K562 (cell line): Measurements from ENCODE around the gene ARNT2. TPM values are rescaled to one million over a fixed set of nuclear protein-coding genes. Genes with fewer than 3 reads are reported as not detected.

Source experiments
- ATAC-seq: fragments of 200-7000 bp; cut with Tn5 transposase; 3 replicates; pipeline ENCODE4 v1.9.1; 2020; ENCODE audit warnings: moderate library complexity
- BruUV-seq: library from RNA; stranded (reverse); fragments of 400-500 nt; replicated peaks from 2 replicates; lab custom pipeline; 2021; lab: Mats Ljungman, UMichigan
- CTCF ChIA-PET: fragments of 300-600 bp; formaldehyde crosslinking; extraction: SDS; loops from one replicate; lab custom pipeline; 2021; ENCODE audit warnings: low intra/inter-chr PET ratio; lab: Yijun Ruan, JAX
- POLR2A ChIA-PET: fragments of 300-600, 350-650 bp; sonication (Branson Sonifier 250); formaldehyde crosslinking; extraction: SDS; loops from one replicate; lab custom pipeline; 2021; ENCODE audit warnings: antibody characterized with exemption, inconsistent platforms; lab: Yijun Ruan, JAX
- DNase-seq, 4 experiments: peaks; one replicate each; pipeline versions ENCODE4 v3.0.0 to v3.0.0-alpha.2; 2011 to 2018; ENCODE audit warnings: low spot score in 3 of 4, mixed read lengths in 3 of 4; ENCODE audit errors: extremely low read depth in 1 of 4
- FAIRE-seq: peaks from 2 replicates; lab custom pipeline; 2011; peaks lifted over from hg19 to GRCh38; lab: Jason Lieb, UNC
- H2AFZ ChIP-seq: 2 replicates; pipeline ENCODE4 v1.6.0; 2011; ENCODE audit warnings: low read depth, low read length, control low read depth, inconsistent platforms
- H3K27ac ChIP-seq: fragments of 200-600 bp; 3 replicates; pipeline ENCODE4 v1.8.0; 2011; ENCODE audit warnings: low read depth, mild to moderate bottlenecking, control low read depth, inconsistent platforms, low read length, moderate library complexity, mixed read lengths; ENCODE audit errors: extremely low read depth
- H3K27me3 ChIP-seq, 2 experiments: fragments of 300-600 bp in 1 of 2; 2 replicates in 1 of 2; 3 replicates in 1 of 2; pipeline versions ENCODE4 v1.6.0 to v1.8.0; 2011; ENCODE audit warnings: inconsistent platforms in 2 of 2, low read length in 2 of 2, mild to moderate bottlenecking in 1 of 2, mixed read lengths in 1 of 2, moderate library complexity in 1 of 2; ENCODE audit not compliant: control insufficient read depth in 2 of 2, insufficient read depth in 2 of 2
- H3K36me3 ChIP-seq: fragments of 300-600 bp; 3 replicates; pipeline ENCODE4 v1.8.0; 2011; ENCODE audit warnings: mild to moderate bottlenecking, low read length, inconsistent platforms; ENCODE audit not compliant: control insufficient read depth, insufficient read depth
- H3K4me1 ChIP-seq, 2 experiments: fragments of 200-600 bp in 1 of 2; replicated peaks in 1 of 2; 2 replicates in 1 of 2; 3 replicates in 1 of 2; pipeline versions ENCODE4 v1.5.1 to v1.8.0; 2011; ENCODE audit warnings: inconsistent platforms in 2 of 2, low read length in 2 of 2, mild to moderate bottlenecking in 1 of 2, mixed read lengths in 1 of 2, moderate library complexity in 1 of 2; ENCODE audit not compliant: control insufficient read depth in 2 of 2, insufficient read depth in 2 of 2
- H3K4me2 ChIP-seq: 2 replicates; pipeline ENCODE4 v1.6.1; 2011; ENCODE audit warnings: low read length, control low read depth, inconsistent platforms, mixed read lengths; ENCODE audit not compliant: insufficient read depth
- H3K4me3 ChIP-seq: fragments of 200-600 bp; sonication (generic), shearing (Covaris generic); 2 replicates; pipeline ENCODE4 v1.5.1; 2016; ENCODE audit warnings: control low read depth, inconsistent platforms
- H3K79me2 ChIP-seq: fragments of 200-600 bp; 3 replicates; pipeline ENCODE4 v1.8.0; 2011; ENCODE audit warnings: low read length, inconsistent platforms; ENCODE audit not compliant: control insufficient read depth, insufficient read depth
- H3K9ac ChIP-seq, 2 experiments: 2 replicates each; pipeline versions ENCODE4 v1.6.0 to v1.6.1; 2011; ENCODE audit warnings: low read depth in 2 of 2, low read length in 2 of 2, control low read depth in 1 of 2, inconsistent platforms in 1 of 2, mild to moderate bottlenecking in 1 of 2, mixed read lengths in 1 of 2; ENCODE audit not compliant: insufficient read depth in 1 of 2
- H3K9me1 ChIP-seq: one replicate; pipeline ENCODE4 v1.6.0; 2011; ENCODE audit warnings: inconsistent platforms, mild to moderate bottlenecking, low read length, moderate library complexity; ENCODE audit not compliant: control insufficient read depth, insufficient read depth
- H3K9me3 ChIP-seq: replicated peaks from 2 replicates; pipeline ENCODE4 v1.5.1; 2011; ENCODE audit warnings: low read depth, low read length, inconsistent platforms; ENCODE audit not compliant: control insufficient read depth, insufficient read depth
- H4K20me1 ChIP-seq: replicated peaks from 2 replicates; pipeline ENCODE4 v1.6.1; 2011; ENCODE audit warnings: low read length, inconsistent platforms, mixed read lengths; ENCODE audit not compliant: control insufficient read depth, insufficient read depth
- MEIS2 ChIP-seq: fragments of 450-650 bp; IDR thresholded peaks from 2 replicates; pipeline ENCODE4 v1.6.1; 2014; ENCODE audit warnings: mild to moderate bottlenecking; ENCODE audit not compliant: partially characterized antibody
- NFIX ChIP-seq: fragments of 250-450 bp; sonication (Bioruptor Pico); IDR thresholded peaks from 2 replicates; pipeline ENCODE4 v1.4.0; 2020; ENCODE audit warnings: low read depth, mild to moderate bottlenecking, moderate library complexity
- PKNOX1 ChIP-seq: fragments of 450-650 bp; IDR thresholded peaks from 2 replicates; pipeline ENCODE4 v1.6.1; 2016
- POU5F1 ChIP-seq: fragments of 150-350 bp; IDR thresholded peaks from 2 replicates; pipeline ENCODE4 v1.6.1; 2014; ENCODE audit warnings: borderline replicate concordance, low read length, low read depth, mild to moderate bottlenecking; ENCODE audit not compliant: partially characterized antibody
- SETDB1 ChIP-seq: IDR thresholded peaks from one replicate; pipeline ENCODE4 v1.6.1; 2012; ENCODE audit warnings: low read length, control low read depth, inconsistent platforms
- SMARCA4 ChIP-seq: fragments of 450-650 bp; IDR thresholded peaks from 2 replicates; pipeline ENCODE4 v1.6.1; 2016
- TRIM24 ChIP-seq, 2 experiments: fragments of 450-650 bp; IDR thresholded peaks; 2 replicates each; pipeline ENCODE4 v1.6.1; 2016
- TRIM28 ChIP-seq: fragments of 450-650 bp; IDR thresholded peaks from 2 replicates; pipeline ENCODE4 v1.6.1; 2017
- ZNF696 ChIP-seq: fragments of 250-450 bp; sonication (Bioruptor Pico); conservative IDR thresholded peaks from 2 replicates; pipeline ENCODE4 v1.4.0; 2020; ENCODE audit warnings: mild to moderate bottlenecking, moderate library complexity
- WGBS: fragments of 100-300 bp; shearing (Covaris generic); methylation state at CpG from one replicate; pipeline ENCODE4 v1.1.6; 2016; ENCODE audit warnings: low coverage, mixed read lengths; ENCODE audit not compliant: insufficient coverage; ENCODE audit errors: missing lambda C conversion rate; 5-methylcytosine and 5-hydroxymethylcytosine counted together
- in situ Hi-C: fragments of 300-500 bp; cut with MboI; formaldehyde crosslinking; loops from 4 replicates; pipeline ENCODE4 v1.15.0; 2018; ENCODE audit warnings: inconsistent platforms, mixed read lengths
- intact Hi-C: fragments of 100-400 bp; cut with micrococcal nuclease; formaldehyde crosslinking; loops from 2 replicates; pipeline ENCODE4 v1.14.2; 2022
- polyA plus RNA-seq, 8 experiments: library from polyadenylated mRNA; depleted of rRNA in 4 of 8; stranded (reverse) in 5 of 8; unstranded in 3 of 8; fragments of >200 nt; fragmentation: Nextera tagmentation in 2 of 8; fragmentation: Illumina TruSeq in 1 of 8; extraction: Ambion mirVana in 2 of 8; extraction: Trizol in 1 of 8; gene quantifications; 2 replicates each; pipeline versions ENCODE4 v1.2.1 to v1.2.3, GENCODE V29; 2011 to 2014; ENCODE audit warnings: inconsistent platforms in 1 of 8, missing spikeins in 1 of 8
- total RNA-seq, 7 experiments: library from RNA; depleted of rRNA in 6 of 7; stranded (reverse); fragments of >200 nt in 6 of 7; fragmentation: Illumina TruSeq in 2 of 7; extraction: Trizol in 2 of 7; gene quantifications; 2 replicates each; pipeline versions ENCODE4 v1.2.1 to v1.2.3, GENCODE V29; 2011 to 2021; ENCODE audit warnings: low replicate concordance in 1 of 7
- TF ChIP-seq, protein P1 (sequence below): sonication (generic); formaldehyde crosslinking; IDR thresholded peaks from 2 replicates; pipeline ENCODE4 v1.8.1; 2023; ENCODE audit warnings: mild to moderate bottlenecking, missing genetic modification reagents

Gene ARNT2
- total and polyA plus RNA-seq, 9 of the 15 experiments (the other 6 are each of a cell fraction or from before 2014, with no cell fraction given), result 0.01 TPM; not detected in 8

DNA sequence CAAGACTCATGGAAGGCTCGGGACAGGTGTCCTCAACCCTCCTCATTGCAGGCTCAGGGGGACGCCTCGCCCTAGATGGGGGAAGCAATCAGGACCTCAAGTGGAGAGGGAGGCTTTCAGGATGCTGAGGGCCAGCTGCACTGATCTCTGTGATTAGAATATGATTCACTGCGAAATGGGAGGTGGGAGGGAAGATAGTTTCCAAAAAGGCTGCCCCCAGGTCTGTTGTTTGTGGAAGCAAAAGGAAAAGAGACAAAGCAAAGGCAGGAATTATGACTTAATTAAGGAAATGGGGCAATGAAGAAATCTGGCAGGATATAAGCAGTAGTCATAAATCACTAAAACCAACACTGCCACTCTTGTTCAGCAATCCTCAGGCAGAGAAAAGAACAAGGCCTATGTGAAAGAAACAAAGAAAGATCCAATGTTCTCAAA is 205.3 kb downstream of the ARNT2 start:
- BruUV-seq, result no TSS peak
- POLR2A ChIA-PET, result no interaction called here
- Histone ChIP-seq H3K4me1 (no peaks in the 10 kb centered on the region), H4K20me1 (no peaks in the 10 kb centered on the region), H3K9ac (no peak overlapping the region), H3K4me3 (no peak overlapping the region), H3K4me2 (no peak overlapping the region), H3K9me3 (no peaks in the 10 kb centered on the region), H3K27ac (no peak overlapping the region), H3K27me3 (peaks cover 8 to 25% of the 10 kb centered on the region in 2 experiments; a peak in 3 of 5 replicates), H3K9me1 (no peaks in the 10 kb centered on the region), H3K79me2 (no peaks in the 10 kb centered on the region), H3K36me3 (no peaks in the 10 kb centered on the region), H2AFZ (no peak overlapping the region)
- WGBS, result 0% methylated on average over 4 of the region's 4 CpGs
- ATAC-seq, result no peak
- TF ChIP-seq ZNF696 (CRISPR knock-in tag) (no peak), MEIS2 (peak; percentile 35), POU5F1 (no peak), SMARCA4 (no peak), SETDB1 (no peak), NFIX (CRISPR knock-in tag) (no peak), TRIM28 (no peak), PKNOX1 (0 out of 2 replicates have a peak, but pooled peaks have one; percentile 30), TRIM24 (IDR thresholded peaks at IDR 0.05) (no peak)
- TF ChIP-seq, protein P1, sequence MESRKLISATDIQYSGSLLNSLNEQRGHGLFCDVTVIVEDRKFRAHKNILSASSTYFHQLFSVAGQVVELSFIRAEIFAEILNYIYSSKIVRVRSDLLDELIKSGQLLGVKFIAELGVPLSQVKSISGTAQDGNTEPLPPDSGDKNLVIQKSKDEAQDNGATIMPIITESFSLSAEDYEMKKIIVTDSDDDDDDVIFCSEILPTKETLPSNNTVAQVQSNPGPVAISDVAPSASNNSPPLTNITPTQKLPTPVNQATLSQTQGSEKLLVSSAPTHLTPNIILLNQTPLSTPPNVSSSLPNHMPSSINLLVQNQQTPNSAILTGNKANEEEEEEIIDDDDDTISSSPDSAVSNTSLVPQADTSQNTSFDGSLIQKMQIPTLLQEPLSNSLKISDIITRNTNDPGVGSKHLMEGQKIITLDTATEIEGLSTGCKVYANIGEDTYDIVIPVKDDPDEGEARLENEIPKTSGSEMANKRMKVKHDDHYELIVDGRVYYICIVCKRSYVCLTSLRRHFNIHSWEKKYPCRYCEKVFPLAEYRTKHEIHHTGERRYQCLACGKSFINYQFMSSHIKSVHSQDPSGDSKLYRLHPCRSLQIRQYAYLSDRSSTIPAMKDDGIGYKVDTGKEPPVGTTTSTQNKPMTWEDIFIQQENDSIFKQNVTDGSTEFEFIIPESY (CRISPR knock-in tag), result no peak
- in situ Hi-C loops, result no loop called here
- intact Hi-C loops, result no loop called here
- no peak for DNase-seq
- no peak for FAIRE-seq
- CTCF ChIA-PET, result no interaction called here
